OCI-LY7 (cell line): ENCODE results near the gene ARHGAP6. TPM values are rescaled to one million over a fixed set of nuclear protein-coding genes. Genes with fewer than 3 reads are reported as not detected.
A peak's percentile ranks its signal among the peaks of the same experiment; 100 is the strongest.

ENCODE experiments used
- BruUV-seq: library from RNA; stranded (reverse); fragments of 400-500 nt; replicated peaks from 2 replicates; lab custom pipeline; 2021; lab: Mats Ljungman, UMichigan
- CTCF ChIA-PET: fragments of 300-600 bp; sonication (Branson Sonifier 250); formaldehyde crosslinking; loops from one replicate; lab custom pipeline; 2022; ENCODE audit warnings: antibody characterized with exemption; ENCODE audit not compliant: unreplicated experiment; lab: Charles Lee
- POLR2A ChIA-PET: fragments of 300-600 bp; sonication (Branson Sonifier 250); formaldehyde crosslinking; loops from one replicate; lab custom pipeline; 2022; ENCODE audit warnings: antibody characterized with exemption; lab: Charles Lee
- DNase-seq: peaks from one replicate; pipeline ENCODE4 v3.0.0-alpha.2; 2015; ENCODE audit warnings: low spot score
- H2AFZ ChIP-seq: fragments of 200-600 bp; sonication (generic), shearing (Covaris generic); 2 replicates; pipeline ENCODE4 v1.6.1; 2014; ENCODE audit warnings: mild to moderate bottlenecking, antibody characterized with exemption, low read length, moderate library complexity
- H3K27ac ChIP-seq: fragments of 200-600 bp; sonication (generic); 2 replicates; pipeline ENCODE4 v1.5.1; 2014; ENCODE audit warnings: mixed run types, low read depth, mild to moderate bottlenecking, moderate library complexity, low read length, inconsistent platforms; ENCODE audit not compliant: poor library complexity, severe bottlenecking
- H3K36me3 ChIP-seq: fragments of 200-600 bp; sonication (generic); 2 replicates; pipeline ENCODE4 v1.6.1; 2014; ENCODE audit warnings: mild to moderate bottlenecking, antibody characterized with exemption, low read length, moderate library complexity, mixed read lengths; ENCODE audit not compliant: insufficient read depth
- H3K4me1 ChIP-seq: fragments of 200-600 bp; sonication (generic); 2 replicates; pipeline ENCODE4 v1.5.1; 2014; ENCODE audit warnings: mild to moderate bottlenecking, low read length; ENCODE audit not compliant: insufficient read depth, poor library complexity, severe bottlenecking
- H3K4me2 ChIP-seq: fragments of 200-600 bp; sonication (generic); 2 replicates; pipeline ENCODE4 v1.6.1; 2014; ENCODE audit warnings: mild to moderate bottlenecking, low read length
- H3K4me3 ChIP-seq: fragments of 200-600 bp; sonication (generic); 2 replicates; pipeline ENCODE4 v1.5.1; 2014; ENCODE audit warnings: mild to moderate bottlenecking, low read depth, low read length; ENCODE audit not compliant: poor library complexity, severe bottlenecking
- H3K79me2 ChIP-seq: fragments of 200-600 bp; sonication (generic); 2 replicates; pipeline ENCODE4 v1.6.1; 2016; ENCODE audit warnings: low read depth, mild to moderate bottlenecking, low read length, moderate library complexity, mixed read lengths; ENCODE audit not compliant: insufficient read depth
- H3K9me2 ChIP-seq: fragments of 200-600 bp; sonication (generic); 2 replicates; pipeline ENCODE4 v1.6.1; 2016; ENCODE audit warnings: mild to moderate bottlenecking, low read length, mixed read lengths; ENCODE audit not compliant: insufficient read depth
- H3K9me3 ChIP-seq: fragments of 200-600 bp; sonication (generic); 2 replicates; pipeline ENCODE4 v1.6.1; 2014; ENCODE audit warnings: mild to moderate bottlenecking, mixed run types, low read length, mixed read lengths
- H4K20me1 ChIP-seq: fragments of 200-600 bp; sonication (generic); 2 replicates; pipeline ENCODE4 v1.6.1; 2014; ENCODE audit warnings: mild to moderate bottlenecking, antibody characterized with exemption, low read length, moderate library complexity, mixed read lengths; ENCODE audit not compliant: insufficient read depth
- CTCF ChIP-seq: fragments of 200-600 bp; sonication (generic); conservative IDR thresholded peaks from 2 replicates; pipeline ENCODE4 v1.5.1; 2014; ENCODE audit warnings: mild to moderate bottlenecking, antibody characterized with exemption, low read length, moderate library complexity, mixed read lengths
- EZH2phosphoT487 ChIP-seq: fragments of 200-600 bp; sonication (generic); IDR thresholded peaks from 2 replicates; pipeline ENCODE4 v1.6.1; 2018; ENCODE audit warnings: low read depth, borderline replicate concordance, mild to moderate bottlenecking, mixed run types, antibody characterized with exemption, low read length, moderate library complexity, mixed read lengths
- intact Hi-C: fragments of 100-400 bp; cut with micrococcal nuclease; formaldehyde crosslinking; loops from one replicate; pipeline ENCODE4 v1.10.0; 2022; ENCODE audit not compliant: unreplicated experiment
- total RNA-seq, 2 experiments: library from RNA; depleted of rRNA in 1 of 2; stranded (reverse); fragments of >200 nt in 1 of 2; shearing (Covaris generic) in 1 of 2; gene quantifications; 2 replicates each; pipeline ENCODE4 v1.2.3, GENCODE V29; 2014 to 2022

The ARHGAP6 gene
- total RNA-seq, 2 experiments from 2014 or later = not detected

- DNase-seq = no peak
- intact Hi-C loops = no loop called here
- ChIA-PET CTCF (no interaction called here), POLR2A (interaction anchor here (0.7 kb wide), 1 partner anchor 1458 kb away, joined by 3 read pairs; no protein-coding TSS in a partner anchor)
- H3K9me2 ChIP-seq = no peaks in the 10 kb centered on the region
- no peaks in the 10 kb centered on the region for H3K36me3 ChIP-seq
- no peak for TF ChIP-seq CTCF
- no peak for TF ChIP-seq EZH2phosphoT487
- peak overlapping the region; percentile 80; the same call in 1 of the 2 replicates for H2AFZ ChIP-seq
- H3K4me3 ChIP-seq = no peak overlapping the region
- H3K4me1 ChIP-seq = no peaks in the 10 kb centered on the region
- H3K79me2 ChIP-seq = no peaks in the 10 kb centered on the region
- H3K27ac ChIP-seq = no peak overlapping the region
- H3K4me2 ChIP-seq = no peak overlapping the region
- BruUV-seq = no TSS peak
- H4K20me1 ChIP-seq = no peaks in the 10 kb centered on the region
- no peaks in the 10 kb centered on the region for H3K9me3 ChIP-seq
These were observed 380.1 kb downstream of the ARHGAP6 start for GRCh38 chrX:11285651-11286050.

GRCh38 chrX:11282043-11282442 is 383.7 kb downstream of the ARHGAP6 start:
- Histone ChIP-seq H3K4me3 (no peak overlapping the region), H3K36me3 (no peaks in the 10 kb centered on the region), H2AFZ (no peak overlapping the region), H3K4me1 (no peaks in the 10 kb centered on the region), H3K79me2 (no peaks in the 10 kb centered on the region), H4K20me1 (no peaks in the 10 kb centered on the region), H3K4me2 (no peak overlapping the region), H3K9me3 (no peaks in the 10 kb centered on the region), H3K9me2 (no peaks in the 10 kb centered on the region), H3K27ac (no peak overlapping the region)
- intact Hi-C loops = no loop called here
- POLR2A ChIA-PET = no interaction called here
- TF ChIP-seq EZH2phosphoT487 (no peak), CTCF (no peak)
- CTCF ChIA-PET = no interaction called here
- DNase-seq = no peak
- BruUV-seq = no TSS peak

GRCh38 chrX:11273544-11273943 is 392.2 kb downstream of the ARHGAP6 start:
- no peak for DNase-seq
- no peaks in the 10 kb centered on the region for H3K9me3 ChIP-seq
- H2AFZ ChIP-seq = no peak overlapping the region
- no peak overlapping the region for H3K4me3 ChIP-seq
- BruUV-seq = no TSS peak
- H3K4me2 ChIP-seq = no peak overlapping the region
- no peaks in the 10 kb centered on the region for H4K20me1 ChIP-seq
- ChIA-PET CTCF (no interaction called here), POLR2A (interaction anchor here (0.7 kb wide), 1 partner anchor 179 kb away, joined by 3 read pairs; no protein-coding TSS in a partner anchor)
- H3K27ac ChIP-seq = no peak overlapping the region
- H3K79me2 ChIP-seq = no peaks in the 10 kb centered on the region
- intact Hi-C loops = no loop called here
- H3K9me2 ChIP-seq = no peaks in the 10 kb centered on the region
- no peaks in the 10 kb centered on the region for H3K4me1 ChIP-seq
- TF ChIP-seq CTCF (no peak), EZH2phosphoT487 (no peak)
- no peaks in the 10 kb centered on the region for H3K36me3 ChIP-seq
